Activated CD8-positive, alpha-beta memory T cell treated with anti-CD3 and anti-CD28 coated beads for 48 hours (primary cell): ENCODE data around the gene DNAJC24.

Experiments
- DNase-seq, 3 experiments: peaks; one replicate each; pipeline ENCODE4 v3.0.0-alpha.2; 2020; ENCODE audit warnings: low read depth in 2 of 3, low spot score in 2 of 3

DNAJC24 gene

GRCh38 chr11:31414338-31414737 is 44.7 kb downstream of the DNAJC24 start:
- DNase-seq: no peak

- DNase-seq: no peak
Observed at GRCh38 chr11:31415435-31415834, 45.8 kb downstream of the DNAJC24 start.

- DNase-seq: no peak
Observed at GRCh38 chr11:31417357-31417756, 47.7 kb downstream of the DNAJC24 start.

- no peak for DNase-seq
Observed at GRCh38 chr11:31417816-31418215, 48.2 kb downstream of the DNAJC24 start.

GRCh38 chr11:31419138-31419537 is 49.5 kb downstream of the DNAJC24 start:
- no peak for DNase-seq

- DNase-seq: no peak
Observed at GRCh38 chr11:31419669-31420068, 50.0 kb downstream of the DNAJC24 start.

- DNase-seq: no peak
Observed at GRCh38 chr11:31421820-31422219, 52.2 kb downstream of the DNAJC24 start.

- no peak for DNase-seq
Observed at GRCh38 chr11:31422703-31423102, 53.0 kb downstream of the DNAJC24 start.

- DNase-seq: no peak
Observed at GRCh38 chr11:31424652-31425051, 55.0 kb downstream of the DNAJC24 start.

- DNase-seq: no peak
Observed at GRCh38 chr11:31433851-31434250, 64.2 kb downstream of the DNAJC24 start.

- no peak for DNase-seq
Observed at GRCh38 chr11:31437742-31438435, 68.2 kb downstream of the DNAJC24 start.

GRCh38 chr11:31441296-31441695 is 71.6 kb downstream of the DNAJC24 start:
- no peak for DNase-seq

- no peak for DNase-seq
Observed at GRCh38 chr11:31442086-31442485, 72.4 kb downstream of the DNAJC24 start.

- no peak for DNase-seq
Observed at GRCh38 chr11:31443802-31444201, 74.1 kb downstream of the DNAJC24 start.

GRCh38 chr11:31445621-31446020 is 76.0 kb downstream of the DNAJC24 start:
- no peak for DNase-seq

- no peak for DNase-seq
Observed at GRCh38 chr11:31449040-31449439, 79.4 kb downstream of the DNAJC24 start.

GRCh38 chr11:31450841-31451240 is 81.2 kb downstream of the DNAJC24 start:
- DNase-seq: no peak

- no peak for DNase-seq
Observed at GRCh38 chr11:31455177-31455576, 85.5 kb downstream of the DNAJC24 start.

GRCh38 chr11:31464436-31464835 is 94.8 kb downstream of the DNAJC24 start:
- DNase-seq: no peak

GRCh38 chr11:31474083-31474482 is 104.4 kb downstream of the DNAJC24 start:
- no peak for DNase-seq

GRCh38 chr11:31477528-31478222 is 108.0 kb downstream of the DNAJC24 start:
- DNase-seq: no peak

- DNase-seq: no peak
Observed at GRCh38 chr11:31478223-31478590, 108.5 kb downstream of the DNAJC24 start.

- DNase-seq: no peak
Observed at GRCh38 chr11:31479066-31479465, 109.4 kb downstream of the DNAJC24 start.
